H9 (cell line): ENCODE results near the gene SH3RF3. TPM values are rescaled to one million over a fixed set of nuclear protein-coding genes. Genes with fewer than 3 reads are reported as not detected.

Experiments
- DNase-seq: peaks from one replicate; pipeline ENCODE4 v3.0.0-alpha.2; 2017
- H2AFZ ChIP-seq: one replicate; pipeline ENCODE4 v1.6.1; 2013; ENCODE audit warnings: mild to moderate bottlenecking, low read length, control low read depth, moderate library complexity
- H2AK5ac ChIP-seq: 2 replicates; pipeline ENCODE4 v1.6.1; 2013; ENCODE audit warnings: low read length, control low read depth, mixed read lengths; ENCODE audit not compliant: insufficient read length
- H2BK120ac ChIP-seq: one replicate; pipeline ENCODE4 v1.6.1; 2013; ENCODE audit warnings: low read depth, mild to moderate bottlenecking, low read length, control low read depth, inconsistent platforms; ENCODE audit not compliant: poor library complexity, severe bottlenecking
- H2BK12ac ChIP-seq: 2 replicates; pipeline ENCODE4 v1.6.1; 2013; ENCODE audit warnings: low read length, control low read depth, mixed read lengths, low read depth; ENCODE audit not compliant: insufficient read length
- H2BK15ac ChIP-seq: 2 replicates; pipeline ENCODE4 v1.6.1; 2013; ENCODE audit warnings: low read depth, low read length, control low read depth
- H2BK20ac ChIP-seq: one replicate; pipeline ENCODE4 v1.6.1; 2013; ENCODE audit warnings: low read depth, mild to moderate bottlenecking, low read length, control low read depth, inconsistent platforms; ENCODE audit not compliant: poor library complexity, severe bottlenecking
- H2BK5ac ChIP-seq: 2 replicates; pipeline ENCODE4 v1.6.1; 2013; ENCODE audit warnings: low read length, control low read depth, mixed read lengths; ENCODE audit not compliant: insufficient read length
- H3K14ac ChIP-seq: 2 replicates; pipeline ENCODE4 v1.6.1; 2013; ENCODE audit warnings: low read length, control low read depth; ENCODE audit not compliant: insufficient read depth
- H3K18ac ChIP-seq: 2 replicates; pipeline ENCODE4 v1.6.1; 2013; ENCODE audit warnings: low read depth, mild to moderate bottlenecking, mixed read lengths, low read length, control low read depth; ENCODE audit not compliant: insufficient read length
- H3K23ac ChIP-seq: 2 replicates; pipeline ENCODE4 v1.6.1; 2013; ENCODE audit warnings: low read length, control low read depth, mixed read lengths, low read depth; ENCODE audit not compliant: insufficient read length
- H3K23me2 ChIP-seq: 2 replicates; pipeline ENCODE4 v1.6.1; 2013; ENCODE audit warnings: low read depth, mild to moderate bottlenecking, mixed read lengths, low read length, control low read depth; ENCODE audit not compliant: insufficient read length, poor library complexity, severe bottlenecking
- H3K27ac ChIP-seq: 2 replicates; pipeline ENCODE4 v1.5.1; 2013; ENCODE audit warnings: low read length, control low read depth, mixed read lengths, low read depth; ENCODE audit not compliant: insufficient read length
- H3K27me3 ChIP-seq: 2 replicates; pipeline ENCODE4 v1.6.1; 2013; ENCODE audit warnings: low read length, control low read depth, inconsistent platforms; ENCODE audit not compliant: insufficient read depth
- H3K4ac ChIP-seq: 2 replicates; pipeline ENCODE4 v1.6.1; 2013; ENCODE audit warnings: low read depth, mild to moderate bottlenecking, control low read depth, inconsistent platforms, low read length, moderate library complexity
- H3K4me1 ChIP-seq: 2 replicates; pipeline ENCODE4 v1.6.1; 2013; ENCODE audit warnings: low read length, control low read depth, inconsistent platforms; ENCODE audit not compliant: insufficient read depth
- H3K4me2 ChIP-seq: 2 replicates; pipeline ENCODE4 v1.6.1; 2013; ENCODE audit warnings: low read length, control low read depth, mixed read lengths; ENCODE audit not compliant: insufficient read length, insufficient read depth
- H3K56ac ChIP-seq: 2 replicates; pipeline ENCODE4 v1.6.1; 2013; ENCODE audit warnings: low read depth, mild to moderate bottlenecking, mixed read lengths, low read length, control low read depth; ENCODE audit not compliant: insufficient read length
- H3K79me1 ChIP-seq: 2 replicates; pipeline ENCODE4 v1.6.1; 2013; ENCODE audit warnings: low read depth, mild to moderate bottlenecking, moderate library complexity, low read length, control low read depth, inconsistent platforms; ENCODE audit not compliant: insufficient read depth, poor library complexity, severe bottlenecking
- H3K79me2 ChIP-seq: 2 replicates; pipeline ENCODE4 v1.6.1; 2013; ENCODE audit warnings: low read length, control low read depth, inconsistent platforms; ENCODE audit not compliant: insufficient read depth
- H3K9ac ChIP-seq: 2 replicates; pipeline ENCODE4 v1.6.1; 2013; ENCODE audit warnings: low read length, control low read depth, mixed read lengths; ENCODE audit not compliant: insufficient read length; ENCODE audit errors: extremely low read depth
- H3K9me3 ChIP-seq: one replicate; pipeline ENCODE4 v1.6.1; 2013; ENCODE audit warnings: low read depth, low read length, inconsistent platforms; ENCODE audit not compliant: control insufficient read depth
- H3T11ph ChIP-seq: one replicate; pipeline ENCODE4 v1.6.1; 2013; ENCODE audit warnings: mild to moderate bottlenecking, low read length, control low read depth, inconsistent platforms
- H4K20me1 ChIP-seq: one replicate; pipeline ENCODE4 v1.6.1; 2013; ENCODE audit not compliant: control insufficient read depth, insufficient read length, insufficient read depth
- H4K5ac ChIP-seq: 2 replicates; pipeline ENCODE4 v1.6.1; 2013; ENCODE audit warnings: low read depth, mild to moderate bottlenecking, mixed read lengths, low read length, control low read depth; ENCODE audit not compliant: insufficient read length
- H4K8ac ChIP-seq: replicated peaks from 2 replicates; pipeline ENCODE4 v1.6.1; 2013; ENCODE audit warnings: low read length, control low read depth, mixed read lengths, low read depth; ENCODE audit not compliant: insufficient read length
- H4K91ac ChIP-seq: 2 replicates; pipeline ENCODE4 v1.6.1; 2013; ENCODE audit warnings: low read depth, mild to moderate bottlenecking, moderate library complexity, mixed read lengths, low read length, control low read depth; ENCODE audit not compliant: insufficient read length
- H3K27ac Mint-ChIP-seq, 3 experiments: 2 replicates in 2 of 3; 3 replicates in 1 of 3; pipeline ENCODE4 v1.8.0; 2020 to 2021; ENCODE audit warnings: mixed read lengths in 3 of 3, mild to moderate bottlenecking in 1 of 3, moderate library complexity in 1 of 3
- H3K27me3 Mint-ChIP-seq: 2 replicates; pipeline ENCODE4 v1.8.0; 2021; ENCODE audit warnings: low read depth, mild to moderate bottlenecking, moderate library complexity, mixed read lengths
- H3K36me3 Mint-ChIP-seq, 3 experiments: 2 replicates in 2 of 3; 3 replicates in 1 of 3; pipeline ENCODE4 v1.8.0; 2020 to 2021; ENCODE audit warnings: low read depth in 3 of 3, mixed read lengths in 3 of 3; ENCODE audit not compliant: insufficient read depth in 1 of 3
- H3K4me1 Mint-ChIP-seq, 2 experiments: 2 replicates each; pipeline ENCODE4 v1.8.0; 2020; ENCODE audit warnings: mixed read lengths in 2 of 2
- H3K4me3 Mint-ChIP-seq, 2 experiments: 2 replicates in 1 of 2; 3 replicates in 1 of 2; pipeline ENCODE4 v1.8.0; 2020 to 2021; ENCODE audit warnings: mild to moderate bottlenecking in 2 of 2, mixed read lengths in 2 of 2, moderate library complexity in 1 of 2
- H3K9me3 Mint-ChIP-seq, 2 experiments: 2 replicates in 1 of 2; 3 replicates in 1 of 2; pipeline ENCODE4 v1.8.0; 2020; ENCODE audit warnings: mild to moderate bottlenecking in 2 of 2, mixed read lengths in 2 of 2, moderate library complexity in 1 of 2
- WGBS: extraction: QIAGEN DNeasy Blood & Tissue Kit; methylation state at CpG from one replicate; pipeline ENCODE4 v1.1.7; 2013; ENCODE audit warnings: missing lambda C conversion rate, low lambda C conversion rate, mixed read lengths; ENCODE audit not compliant: insufficient read length; ENCODE audit errors: extremely low coverage; 5-methylcytosine and 5-hydroxymethylcytosine counted together
- total RNA-seq: library from RNA; stranded (reverse); gene quantifications from 2 replicates; pipeline ENCODE4 v1.2.1, GENCODE V29; 2021
- TF ChIP-seq, protein P1 (sequence below): fragments of 200-600 bp; sonication (generic); conservative IDR thresholded peaks from 3 replicates; pipeline ENCODE4 v1.8.0; 2021; ENCODE audit warnings: antibody characterized with exemption, mild to moderate bottlenecking

Gene SH3RF3
- total RNA-seq, 1 experiment from 2014 or later, result 0.46 TPM

DNA sequence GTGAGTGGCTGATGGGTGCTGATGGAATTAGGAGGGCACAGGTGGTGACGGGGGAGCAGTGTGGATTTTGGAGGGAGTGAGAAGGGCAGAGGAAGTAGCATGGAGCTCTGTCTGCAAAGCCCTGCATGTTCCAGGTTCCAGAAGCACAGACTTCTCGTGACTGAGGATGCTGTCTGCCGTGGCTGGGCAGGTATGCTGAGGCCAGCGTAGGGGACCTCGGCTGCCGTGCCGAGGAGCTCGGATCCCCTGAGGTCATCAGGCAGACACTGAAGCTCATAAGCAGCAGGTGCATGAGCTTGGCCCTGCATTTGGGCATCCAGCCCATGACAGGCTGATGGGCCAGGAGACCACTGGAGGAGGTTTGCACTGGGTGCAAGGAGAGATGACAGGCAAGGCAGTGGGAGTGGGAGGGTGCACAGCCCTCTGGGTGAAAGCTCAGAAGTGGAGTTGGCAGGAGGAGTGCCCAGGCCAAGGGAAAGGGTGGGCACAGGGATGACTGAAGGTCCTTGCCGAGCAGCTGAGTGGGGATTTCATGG is 215.3 kb downstream of the SH3RF3 start:
- no peak overlapping the region for H2BK15ac ChIP-seq
- H2AK5ac ChIP-seq, result no peak overlapping the region
- no peak overlapping the region for H3K4ac ChIP-seq
- H4K5ac ChIP-seq, result no peak overlapping the region
- H3K79me1 ChIP-seq, result no peaks in the 10 kb centered on the region
- peaks cover 5 to 12% of the 10 kb centered on the region in 2 experiments; a peak in 4 of 5 replicates for H3K9me3 Mint-ChIP-seq
- H4K91ac ChIP-seq, result no peak overlapping the region
- H2BK12ac ChIP-seq, result no peak overlapping the region
- H3K27me3 Mint-ChIP-seq, result no peaks in the 10 kb centered on the region; the same call in none of the 2 replicates
- no CpG with 5 or more reads among the region's 9 CpGs for WGBS
- H4K8ac ChIP-seq, result no peak overlapping the region
- H2BK5ac ChIP-seq, result no peak overlapping the region
- no peaks in the 10 kb centered on the region for H3K27me3 ChIP-seq
- H2BK20ac ChIP-seq, result no peak overlapping the region
- H3K9ac ChIP-seq, result no peak overlapping the region
- no peak overlapping the region for H3K56ac ChIP-seq
- TF ChIP-seq, protein P1, sequence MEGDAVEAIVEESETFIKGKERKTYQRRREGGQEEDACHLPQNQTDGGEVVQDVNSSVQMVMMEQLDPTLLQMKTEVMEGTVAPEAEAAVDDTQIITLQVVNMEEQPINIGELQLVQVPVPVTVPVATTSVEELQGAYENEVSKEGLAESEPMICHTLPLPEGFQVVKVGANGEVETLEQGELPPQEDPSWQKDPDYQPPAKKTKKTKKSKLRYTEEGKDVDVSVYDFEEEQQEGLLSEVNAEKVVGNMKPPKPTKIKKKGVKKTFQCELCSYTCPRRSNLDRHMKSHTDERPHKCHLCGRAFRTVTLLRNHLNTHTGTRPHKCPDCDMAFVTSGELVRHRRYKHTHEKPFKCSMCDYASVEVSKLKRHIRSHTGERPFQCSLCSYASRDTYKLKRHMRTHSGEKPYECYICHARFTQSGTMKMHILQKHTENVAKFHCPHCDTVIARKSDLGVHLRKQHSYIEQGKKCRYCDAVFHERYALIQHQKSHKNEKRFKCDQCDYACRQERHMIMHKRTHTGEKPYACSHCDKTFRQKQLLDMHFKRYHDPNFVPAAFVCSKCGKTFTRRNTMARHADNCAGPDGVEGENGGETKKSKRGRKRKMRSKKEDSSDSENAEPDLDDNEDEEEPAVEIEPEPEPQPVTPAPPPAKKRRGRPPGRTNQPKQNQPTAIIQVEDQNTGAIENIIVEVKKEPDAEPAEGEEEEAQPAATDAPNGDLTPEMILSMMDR, result no peak
- H3K14ac ChIP-seq, result no peak overlapping the region
- H3K36me3 Mint-ChIP-seq, result peaks cover 0 to 12% (median 0%) of the 10 kb centered on the region in 3 experiments; a peak in 2 of 7 replicates
- no peaks in the 10 kb centered on the region for H3K79me2 ChIP-seq
- H3K23ac ChIP-seq, result no peak overlapping the region
- no peak overlapping the region for H3K18ac ChIP-seq
- no peak overlapping the region for H2BK120ac ChIP-seq
- H3K4me3 Mint-ChIP-seq, result no peak overlapping the region
- no peak for DNase-seq
- no peak overlapping the region for H3K27ac ChIP-seq
- no peak overlapping the region for H3T11ph ChIP-seq
- no peak overlapping the region for H2AFZ ChIP-seq
- H3K9me3 ChIP-seq, result no peaks in the 10 kb centered on the region
- H3K4me1 ChIP-seq, result peaks cover 8% of the 10 kb centered on the region; the same call in 1 of the 2 replicates
- peaks cover 9 to 13% of the 10 kb centered on the region in 2 experiments for H3K4me1 Mint-ChIP-seq
- H3K23me2 ChIP-seq, result no peaks in the 10 kb centered on the region
- no peak overlapping the region for H3K4me2 ChIP-seq
- no peaks in the 10 kb centered on the region for H4K20me1 ChIP-seq
- peak overlapping the region in 1 of 3 experiments; percentile 53; a peak in 3 of 7 replicates for H3K27ac Mint-ChIP-seq
